Hypothalamus (tissue), 51 donors: ENCODE measurements around the gene NSUN6.

Source experiments
- DNase-seq, 51 donors: peaks; one replicate each; lab custom pipeline; 2025; lab: John Stamatoyannopoulos, UW

NSUN6 gene

GRCh38 chr10:18514537-18514936, 136.8 kb downstream of the NSUN6 start:
- DNase-seq, result no peak

GRCh38 chr10:18508587-18508986, 142.8 kb downstream of the NSUN6 start:
- no peak for DNase-seq

GRCh38 chr10:18505456-18506118, 145.8 kb downstream of the NSUN6 start:
- no peak for DNase-seq

GRCh38 chr10:18504161-18504560, 147.2 kb downstream of the NSUN6 start:
- no peak for DNase-seq

GRCh38 chr10:18501629-18502028, 149.8 kb downstream of the NSUN6 start:
- DNase-seq, result no peak

GRCh38 chr10:18501198-18501597, 150.2 kb downstream of the NSUN6 start:
- DNase-seq, result peak in 1 of 51 donors; percentile 11

GRCh38 chr10:18500576-18500975, 150.8 kb downstream of the NSUN6 start:
- no peak for DNase-seq

- DNase-seq, result no peak
Observed at GRCh38 chr10:18498998-18499397, 152.4 kb downstream of the NSUN6 start.

- DNase-seq, result no peak
Observed at GRCh38 chr10:18497806-18498369, 153.5 kb downstream of the NSUN6 start.
